Measurements from ENCODE around the gene AGAP1. TPM values are rescaled to one million over a fixed set of nuclear protein-coding genes. Genes with fewer than 3 reads are reported as not detected.

The AGAP1 gene
- total RNA-seq, 1 experiment from 2014 or later, result 25.8 TPM

DNA sequence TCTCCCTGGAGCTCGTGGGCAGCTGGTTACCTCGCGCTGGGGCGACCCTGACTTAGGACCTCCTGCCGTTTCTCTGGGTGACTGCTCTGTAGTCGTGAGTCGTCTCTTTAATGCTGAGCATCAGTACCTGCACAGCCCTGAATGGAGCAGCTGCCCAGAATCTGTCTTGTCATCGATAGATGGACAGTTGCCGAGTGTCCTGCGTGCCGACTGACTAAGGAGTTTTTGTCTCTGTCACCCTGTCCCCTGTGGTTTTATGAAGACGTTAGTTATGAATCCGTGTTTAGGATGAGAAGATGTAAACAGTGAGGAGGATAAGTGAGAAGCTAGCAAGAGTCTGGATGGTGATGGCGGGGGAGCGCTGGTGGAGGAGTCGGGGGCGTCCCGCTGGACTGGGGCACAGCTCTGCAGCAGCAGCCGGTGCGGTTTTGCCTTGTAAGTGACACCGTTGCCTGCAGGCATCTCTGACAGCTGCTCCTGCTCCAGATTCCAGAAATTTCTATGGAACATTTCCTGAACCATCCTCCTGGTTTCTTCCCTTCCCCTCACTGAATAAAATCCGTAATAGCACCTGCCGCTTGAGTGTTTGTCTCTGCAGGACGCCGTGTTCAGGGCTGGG lies 13.3 kb downstream of the AGAP1 start:
- Histone ChIP-seq H3K4me2 (ENCODE audit: insufficient read depth, insufficient read length, low read length) (no peak overlapping the region), H2AFZ (ENCODE audit: low read length) (no peak overlapping the region), H2BK120ac (ENCODE audit: low read depth, low read length, poor library complexity, severe bottlenecking) (no peak overlapping the region), H2BK12ac (ENCODE audit: insufficient read length, low read depth, low read length) (no peak overlapping the region), H2AK5ac (ENCODE audit: insufficient read length, low read length) (no peak overlapping the region), H3K14ac (ENCODE audit: insufficient read depth, low read length) (no peak overlapping the region; the same call in 1 of the 2 replicates), H3K4ac (ENCODE audit: low read depth, low read length) (no peak overlapping the region), H3K23ac (ENCODE audit: insufficient read length, low read depth, low read length) (no peak overlapping the region), H3K56ac (ENCODE audit: insufficient read length, low read depth, low read length) (no peak overlapping the region), H2BK5ac (ENCODE audit: insufficient read length, low read length) (no peak overlapping the region), H3T11ph (ENCODE audit: low read length) (no peak overlapping the region), H3K18ac (ENCODE audit: insufficient read length, low read depth, low read length) (no peak overlapping the region), H3K9me3 (ENCODE audit: control insufficient read depth, low read depth, low read length) (no peaks in the 10 kb centered on the region), H2BK15ac (ENCODE audit: low read depth, low read length) (no peak overlapping the region), H3K23me2 (ENCODE audit: insufficient read length, low read depth, low read length, poor library complexity, severe bottlenecking) (no peaks in the 10 kb centered on the region), H4K20me1 (ENCODE audit: control insufficient read depth, insufficient read depth, insufficient read length) (peaks cover 3% of the 10 kb centered on the region), H3K79me1 (ENCODE audit: insufficient read depth, low read depth, low read length, poor library complexity, severe bottlenecking) (peaks cover 1% of the 10 kb centered on the region), H4K8ac (replicated peaks; ENCODE audit: insufficient read length, low read depth, low read length) (no peak overlapping the region), H3K79me2 (ENCODE audit: insufficient read depth, low read length) (peaks cover 9% of the 10 kb centered on the region; the same call in 1 of the 2 replicates), H3K27me3 (ENCODE audit: insufficient read depth, low read length) (peaks cover 2% of the 10 kb centered on the region; the same call in 1 of the 2 replicates), H3K4me1 (ENCODE audit: insufficient read depth, low read length) (peaks cover 7% of the 10 kb centered on the region; the same call in 1 of the 2 replicates), H3K9ac (ENCODE audit: extremely low read depth, insufficient read length, low read length) (no peak overlapping the region), H2BK20ac (ENCODE audit: low read depth, low read length, poor library complexity, severe bottlenecking) (no peak overlapping the region), H4K91ac (ENCODE audit: insufficient read length, low read depth, low read length) (no peak overlapping the region), H3K27ac (ENCODE audit: insufficient read length, low read depth, low read length) (no peak overlapping the region), H4K5ac (ENCODE audit: insufficient read length, low read depth, low read length) (no peak overlapping the region)
- H3K36me3 Mint-ChIP-seq (ENCODE audit: insufficient read depth in 1 of 3, low read depth in 3 of 3), result peaks cover 0 to 8% (median 0%) of the 10 kb centered on the region in 3 experiments; a peak in 3 of 7 replicates
- WGBS (ENCODE audit: extremely low coverage, insufficient read length, low lambda C conversion rate), result no CpG with 5 or more reads among the region's 25 CpGs
- peaks cover 47 to 49% of the 10 kb centered on the region in 2 experiments for H3K4me1 Mint-ChIP-seq
- H3K27me3 Mint-ChIP-seq (ENCODE audit: low read depth), result no peaks in the 10 kb centered on the region
- no peaks in the 10 kb centered on the region for H3K9me3 Mint-ChIP-seq
- TF ChIP-seq, protein P1, sequence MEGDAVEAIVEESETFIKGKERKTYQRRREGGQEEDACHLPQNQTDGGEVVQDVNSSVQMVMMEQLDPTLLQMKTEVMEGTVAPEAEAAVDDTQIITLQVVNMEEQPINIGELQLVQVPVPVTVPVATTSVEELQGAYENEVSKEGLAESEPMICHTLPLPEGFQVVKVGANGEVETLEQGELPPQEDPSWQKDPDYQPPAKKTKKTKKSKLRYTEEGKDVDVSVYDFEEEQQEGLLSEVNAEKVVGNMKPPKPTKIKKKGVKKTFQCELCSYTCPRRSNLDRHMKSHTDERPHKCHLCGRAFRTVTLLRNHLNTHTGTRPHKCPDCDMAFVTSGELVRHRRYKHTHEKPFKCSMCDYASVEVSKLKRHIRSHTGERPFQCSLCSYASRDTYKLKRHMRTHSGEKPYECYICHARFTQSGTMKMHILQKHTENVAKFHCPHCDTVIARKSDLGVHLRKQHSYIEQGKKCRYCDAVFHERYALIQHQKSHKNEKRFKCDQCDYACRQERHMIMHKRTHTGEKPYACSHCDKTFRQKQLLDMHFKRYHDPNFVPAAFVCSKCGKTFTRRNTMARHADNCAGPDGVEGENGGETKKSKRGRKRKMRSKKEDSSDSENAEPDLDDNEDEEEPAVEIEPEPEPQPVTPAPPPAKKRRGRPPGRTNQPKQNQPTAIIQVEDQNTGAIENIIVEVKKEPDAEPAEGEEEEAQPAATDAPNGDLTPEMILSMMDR (conservative IDR thresholded peaks at IDR 0.05), result no peak
- no peak overlapping the region; a peak in 2 of 7 replicates for H3K27ac Mint-ChIP-seq
- no peak overlapping the region for H3K4me3 Mint-ChIP-seq
- DNase-seq, result no peak

All from H9 (cell line).